Smooth muscle cell of the brain vasculature (primary cell): Measurements from ENCODE around the gene ITIH5.

Experiments
- DNase-seq: peaks from one replicate; pipeline ENCODE4 v3.0.0-alpha.2; 2012; ENCODE audit warnings: low read depth, low spot score

ITIH5 gene

GRCh38 chr10:7551289-7551688 is 115.5 kb downstream of the ITIH5 start:
- no peak for DNase-seq

GRCh38 chr10:7550013-7550412 is 116.8 kb downstream of the ITIH5 start:
- no peak for DNase-seq

- DNase-seq, result no peak
Measured at GRCh38 chr10:7547829-7548228, 118.9 kb downstream of the ITIH5 start.

- no peak for DNase-seq
Measured at GRCh38 chr10:7547206-7547605, 119.6 kb downstream of the ITIH5 start.

- DNase-seq, result no peak
Measured at GRCh38 chr10:7546385-7546967, 120.3 kb downstream of the ITIH5 start.

- DNase-seq, result no peak
Measured at GRCh38 chr10:7545792-7546191, 121.0 kb downstream of the ITIH5 start.

GRCh38 chr10:7545261-7545660 is 121.5 kb downstream of the ITIH5 start:
- DNase-seq, result no peak

GRCh38 chr10:7544203-7544602 is 122.6 kb downstream of the ITIH5 start:
- DNase-seq, result no peak

- no peak for DNase-seq
Measured at GRCh38 chr10:7542189-7542914, 124.4 kb downstream of the ITIH5 start.

GRCh38 chr10:7541137-7542087 is 125.4 kb downstream of the ITIH5 start:
- no peak for DNase-seq

- DNase-seq, result no peak
Measured at GRCh38 chr10:7538970-7539654, 127.7 kb downstream of the ITIH5 start.

GRCh38 chr10:7537126-7537525 is 129.6 kb downstream of the ITIH5 start:
- DNase-seq, result no peak

- no peak for DNase-seq
Measured at GRCh38 chr10:7534480-7534852, 132.3 kb downstream of the ITIH5 start.

- DNase-seq, result peak; percentile 46
Measured at GRCh38 chr10:7533657-7534479, 132.9 kb downstream of the ITIH5 start.

- DNase-seq, result no peak
Measured at GRCh38 chr10:7532723-7533498, 133.9 kb downstream of the ITIH5 start.

GRCh38 chr10:7529638-7530037 is 137.1 kb downstream of the ITIH5 start:
- no peak for DNase-seq

- DNase-seq, result no peak
Measured at GRCh38 chr10:7527468-7527867, 139.3 kb downstream of the ITIH5 start.

GRCh38 chr10:7526017-7526400 is 140.8 kb downstream of the ITIH5 start:
- no peak for DNase-seq

- peak; percentile 39 for DNase-seq
Measured at GRCh38 chr10:7525314-7526016, 141.3 kb downstream of the ITIH5 start.

GRCh38 chr10:7523656-7524055 is 143.1 kb downstream of the ITIH5 start:
- DNase-seq, result no peak
